CD4-positive, alpha-beta T cell treated with Interleukin-12 subunit alpha and Interleukin-12 subunit beta, for 1 hour (primary cell): ENCODE results near the gene LHX4.

Experiments used
- DNase-seq: peaks from one replicate; pipeline ENCODE4 v3.0.0-alpha.2; 2020

LHX4 gene

DNA sequence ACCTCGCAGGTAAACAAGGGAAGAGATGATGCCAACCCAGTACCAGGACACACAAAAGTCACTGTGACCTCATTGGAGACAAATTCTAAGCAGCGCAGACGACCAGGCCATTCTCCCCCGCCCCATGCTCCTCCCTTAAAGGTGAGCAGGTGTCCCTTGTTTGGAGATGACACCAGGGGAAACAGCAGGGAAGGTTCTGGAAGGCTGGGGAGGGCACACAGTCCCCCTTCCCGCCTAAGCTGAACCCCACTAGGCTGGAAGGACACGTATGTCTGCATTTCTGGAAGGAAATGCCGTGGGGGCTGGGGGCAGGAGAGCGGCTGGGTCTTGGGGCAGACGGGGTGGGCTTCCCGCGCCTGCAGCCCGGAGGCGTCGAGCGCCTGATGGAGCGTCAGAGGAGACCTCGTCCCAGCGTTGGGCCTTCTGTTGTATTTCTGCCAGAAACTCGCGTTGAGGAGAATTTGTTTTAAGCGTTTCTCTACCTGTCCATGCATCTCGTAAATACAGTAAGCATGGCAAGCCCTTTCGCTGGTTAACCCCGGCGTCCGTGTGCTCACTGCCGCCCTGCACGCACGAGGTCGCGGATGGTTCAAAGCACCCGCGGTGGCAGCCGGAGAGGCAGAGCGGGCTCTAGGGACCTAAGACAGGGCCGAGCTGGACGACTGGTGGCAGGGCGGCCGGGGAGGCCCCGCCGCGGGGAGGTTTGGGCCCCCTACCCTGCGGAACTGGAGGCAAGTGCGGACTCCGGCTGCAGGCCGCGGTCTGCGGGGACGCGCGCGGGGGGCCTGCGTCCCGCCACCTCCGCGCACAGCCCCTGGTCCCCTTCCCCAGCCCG, 1.2 kb upstream of the LHX4 start:
- DNase-seq, result no peak

DNA sequence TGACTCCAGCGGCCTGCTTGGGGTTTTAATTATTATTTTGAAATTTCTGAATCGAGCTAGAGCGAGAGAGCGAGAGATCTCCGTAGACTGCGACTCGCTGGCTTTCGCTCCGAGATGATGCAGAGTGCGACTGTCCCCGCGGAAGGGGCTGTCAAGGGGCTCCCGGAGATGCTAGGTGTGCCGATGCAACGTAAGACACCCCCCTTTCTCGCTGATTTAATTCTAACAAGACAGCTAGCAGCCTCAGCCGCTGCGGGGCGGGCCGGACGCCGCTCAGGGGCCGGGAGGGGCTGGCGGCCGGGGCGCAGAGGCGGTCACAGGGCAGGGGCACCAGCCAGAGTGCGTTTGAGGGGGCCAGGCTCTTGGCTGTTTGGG, 339 bp downstream of the LHX4 start:
- DNase-seq, result no peak

DNA sequence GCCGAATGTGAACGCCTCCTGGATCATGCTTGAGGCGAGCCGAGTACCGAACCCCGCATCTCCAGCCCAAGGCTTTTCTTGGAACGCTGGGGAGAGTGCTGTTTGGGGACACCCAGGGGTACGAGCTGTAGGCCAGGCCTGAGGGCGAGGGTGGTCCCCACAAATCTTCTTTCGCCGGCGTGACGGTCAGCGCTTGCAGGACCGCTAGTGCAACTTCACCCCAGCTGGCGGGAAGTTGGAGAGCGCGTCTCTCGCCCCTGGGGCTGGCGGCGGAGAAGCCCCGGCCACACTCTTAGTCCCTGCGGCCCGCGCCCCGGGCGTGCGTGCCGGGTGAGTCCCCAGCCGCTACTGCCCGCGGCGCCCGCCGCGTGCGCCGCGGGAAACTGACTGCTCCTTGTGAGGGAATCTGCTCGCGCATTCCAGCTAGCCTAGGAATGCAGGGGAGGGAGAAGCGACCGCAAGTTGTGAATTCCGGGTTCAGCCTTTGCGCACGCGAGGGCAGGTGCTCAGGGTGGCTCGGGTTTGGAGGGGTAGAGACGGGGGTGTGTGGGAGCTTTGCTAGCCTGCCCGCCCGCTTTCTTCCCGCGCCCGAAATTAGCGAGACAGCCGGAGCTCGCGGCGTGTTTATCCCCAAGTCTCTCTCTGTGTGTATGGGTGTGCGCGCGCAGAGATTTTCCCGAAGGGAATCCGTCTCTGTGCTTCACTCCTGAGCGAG, 884 bp downstream of the LHX4 start:
- DNase-seq, result no peak

DNA sequence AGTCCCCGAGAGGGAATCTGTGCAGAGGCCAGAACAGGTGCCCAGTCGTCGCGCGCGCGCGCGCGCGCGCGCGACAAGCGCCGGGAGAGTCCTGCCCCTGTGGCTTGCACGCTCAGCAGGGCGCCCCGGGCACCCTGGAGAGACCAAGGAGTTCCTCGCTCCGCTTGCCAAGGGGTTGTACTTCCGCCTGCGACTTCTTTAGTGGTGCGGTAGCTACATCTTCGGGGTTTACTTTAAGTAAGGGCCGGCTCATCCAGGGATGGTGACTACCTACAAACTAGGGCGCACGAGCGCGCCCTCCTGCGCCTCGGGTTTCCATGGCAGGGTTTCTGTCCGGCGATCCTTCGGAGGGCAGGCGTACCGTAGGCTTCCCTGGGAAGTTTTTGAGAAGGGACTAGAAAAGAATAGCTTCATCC, 1.4 kb downstream of the LHX4 start:
- DNase-seq, result no peak

DNA sequence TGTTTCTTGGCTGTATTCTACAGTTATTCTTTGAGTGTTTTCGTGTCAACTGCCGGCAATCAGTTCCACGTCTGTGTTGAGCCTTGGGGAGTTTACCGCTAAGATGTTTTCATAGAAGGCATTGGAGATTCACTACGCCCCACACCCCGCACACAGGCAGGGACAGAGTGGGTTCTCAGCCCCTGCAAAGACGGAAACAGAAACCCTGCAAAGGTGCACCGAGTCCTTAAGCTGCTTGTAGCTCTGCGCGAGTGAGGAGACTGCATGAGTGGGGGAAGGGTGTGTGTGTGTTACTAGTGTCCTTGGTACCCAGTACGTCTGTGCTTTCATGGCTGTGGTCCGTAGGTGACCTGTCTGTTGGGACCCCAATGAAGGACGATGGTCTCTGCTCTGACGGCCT, 1.9 kb downstream of the LHX4 start:
- no peak for DNase-seq

DNA sequence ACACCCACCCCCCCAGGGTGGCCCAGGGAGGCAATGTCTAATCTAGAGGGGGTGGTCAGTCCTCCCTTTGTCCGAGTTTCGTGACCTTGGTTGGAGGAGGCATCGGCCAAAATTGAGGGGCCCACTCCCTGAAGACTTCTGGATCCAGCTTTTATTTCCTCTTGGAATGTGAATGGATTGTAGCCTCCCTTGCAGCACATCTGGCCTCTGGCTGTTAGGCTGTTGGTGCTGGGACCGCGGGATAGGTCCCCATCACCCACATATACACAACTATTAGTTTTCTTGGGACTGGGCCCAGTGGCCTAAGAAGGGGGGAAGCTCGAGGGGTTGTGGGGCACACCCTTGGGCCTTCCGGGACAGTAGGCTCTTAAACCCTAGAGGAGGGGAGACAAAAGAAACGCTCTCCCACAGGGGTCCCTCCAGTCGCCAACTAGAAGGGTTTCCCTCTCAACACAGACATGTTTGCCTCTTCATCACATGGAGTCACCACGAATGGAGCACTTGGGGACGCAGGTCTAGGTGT, 2.5 kb downstream of the LHX4 start:
- no peak for DNase-seq

DNA sequence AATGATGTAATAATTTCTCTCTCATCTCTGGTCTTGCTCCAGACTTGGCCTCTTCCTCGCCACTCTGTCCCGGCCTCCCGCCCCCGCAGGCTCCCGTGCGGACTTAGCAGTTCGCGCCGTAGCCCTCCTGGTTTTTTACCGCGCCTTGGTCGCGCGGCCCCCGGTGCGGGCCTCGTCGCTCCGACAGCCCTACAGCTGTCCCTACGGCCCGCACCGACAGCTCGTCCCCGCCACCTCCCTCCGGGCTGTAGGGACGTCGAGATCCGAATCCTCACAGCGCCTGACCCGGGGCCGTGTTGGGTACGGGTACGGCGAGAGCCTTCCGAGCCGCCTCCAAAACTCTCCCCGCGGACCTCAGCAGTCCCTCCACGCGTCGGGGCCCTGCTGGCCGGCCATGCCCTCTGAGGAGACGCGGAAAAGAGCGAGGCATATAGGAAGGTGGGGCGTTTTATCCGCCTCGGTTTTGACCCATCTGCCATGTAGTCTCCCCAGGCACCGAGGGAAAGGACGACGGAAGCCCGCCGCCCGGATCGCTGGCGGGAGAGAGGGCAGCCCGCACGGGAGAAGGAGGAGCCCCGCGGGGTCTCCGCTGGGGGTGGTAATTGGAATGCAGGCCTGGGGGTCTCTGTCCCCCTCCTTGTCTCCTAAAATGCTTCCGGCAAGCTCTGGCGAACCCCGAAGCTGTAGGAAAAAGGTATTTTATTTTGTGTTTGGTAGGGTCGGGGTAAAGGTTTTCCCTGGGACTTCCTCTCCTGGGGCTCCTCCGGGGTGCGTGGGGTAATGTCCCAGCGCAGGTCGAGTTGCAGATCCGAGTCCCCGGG, 3.3 kb downstream of the LHX4 start:
- DNase-seq, result no peak

DNA sequence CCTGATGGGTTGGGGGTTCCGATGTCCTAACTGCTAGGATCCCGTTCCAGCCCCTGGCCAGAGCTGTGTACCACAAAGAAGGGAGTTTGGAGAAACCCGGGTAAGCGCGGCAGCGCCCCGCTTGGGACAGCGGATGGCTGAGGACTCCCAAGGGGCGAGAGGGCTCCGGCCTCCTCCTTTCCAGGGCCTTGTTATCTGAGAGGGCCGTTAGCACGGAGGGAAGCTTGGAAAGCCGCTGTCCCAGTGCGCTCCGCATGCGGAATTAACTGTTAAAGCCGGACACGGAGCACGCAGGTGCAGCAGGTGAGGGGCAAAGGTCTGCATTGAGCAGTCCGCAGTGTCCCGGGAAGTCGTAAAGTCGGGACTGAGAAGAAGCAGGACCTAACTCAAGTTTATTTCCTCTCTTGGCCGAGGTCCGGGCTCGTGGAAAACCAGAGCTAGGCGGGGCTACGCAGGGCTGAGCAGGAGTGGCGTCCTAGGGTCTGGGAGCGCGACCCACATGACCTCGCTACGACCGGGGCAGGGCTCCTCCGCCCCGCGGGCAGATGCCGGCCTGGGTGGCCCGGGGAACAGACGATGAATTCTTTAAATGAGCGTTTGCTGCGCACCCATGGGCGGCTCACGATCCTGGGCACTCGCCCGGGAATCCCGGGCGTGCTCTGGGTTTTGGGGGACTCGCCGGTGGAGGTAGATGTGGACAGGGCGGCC, 4.5 kb downstream of the LHX4 start:
- DNase-seq, result no peak

DNA sequence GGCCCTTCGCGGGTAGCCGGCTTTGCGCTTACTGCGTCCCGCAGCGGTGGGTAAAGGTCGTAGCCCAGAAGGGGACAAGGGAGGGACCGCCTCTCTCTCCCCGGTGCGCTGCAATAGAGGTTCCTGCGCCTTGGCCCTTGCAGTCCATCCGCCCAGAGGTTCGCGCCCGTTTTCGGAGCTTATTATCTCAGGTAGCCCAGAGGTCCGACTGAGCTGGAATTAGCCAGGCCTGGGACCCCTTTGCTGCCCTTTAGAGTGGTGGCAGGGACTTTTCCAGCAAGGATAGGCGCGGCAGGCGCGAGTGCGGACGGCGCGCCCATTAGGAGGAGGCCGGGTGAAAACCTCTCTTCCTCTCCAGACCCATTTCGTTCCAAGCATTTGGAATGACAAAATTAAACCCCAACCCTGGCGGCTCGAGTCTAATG, 5.0 kb downstream of the LHX4 start:
- no peak for DNase-seq

DNA sequence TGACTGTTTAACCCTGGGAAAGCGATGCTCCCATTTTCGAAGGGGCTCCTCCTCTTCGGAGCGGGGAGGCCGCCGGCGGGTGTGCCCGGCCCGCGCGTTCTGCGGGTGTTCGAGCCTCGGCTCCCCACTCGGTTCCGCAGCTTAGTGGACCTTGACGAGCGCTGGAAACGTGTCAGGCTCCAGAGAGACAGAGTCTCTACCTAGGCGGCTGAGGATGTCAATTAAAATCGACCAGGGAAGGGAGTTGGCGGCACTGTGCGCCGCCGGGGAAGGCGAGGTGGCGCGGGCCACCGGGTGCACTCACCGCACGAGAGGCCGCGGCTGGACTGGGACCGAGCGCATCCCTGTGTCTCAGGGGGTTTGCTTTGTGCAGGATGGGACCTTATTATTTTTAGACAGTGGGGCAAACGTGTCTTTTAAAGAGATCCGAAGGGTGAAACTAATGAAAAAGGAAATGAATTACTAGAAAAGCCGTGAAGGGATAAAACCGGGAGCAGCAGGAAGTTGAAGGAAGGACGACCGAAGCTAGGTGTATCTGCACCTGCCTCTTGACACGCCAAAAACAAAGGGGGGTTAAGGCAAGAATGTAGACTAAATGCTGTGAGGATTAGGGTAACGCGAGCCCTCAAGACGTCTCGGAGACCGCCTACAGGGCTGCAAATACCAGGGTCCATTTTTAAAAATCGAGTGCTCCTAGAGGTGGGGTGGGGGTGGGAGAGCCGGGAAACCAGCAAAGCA, 5.6 kb downstream of the LHX4 start:
- DNase-seq, result no peak

DNA sequence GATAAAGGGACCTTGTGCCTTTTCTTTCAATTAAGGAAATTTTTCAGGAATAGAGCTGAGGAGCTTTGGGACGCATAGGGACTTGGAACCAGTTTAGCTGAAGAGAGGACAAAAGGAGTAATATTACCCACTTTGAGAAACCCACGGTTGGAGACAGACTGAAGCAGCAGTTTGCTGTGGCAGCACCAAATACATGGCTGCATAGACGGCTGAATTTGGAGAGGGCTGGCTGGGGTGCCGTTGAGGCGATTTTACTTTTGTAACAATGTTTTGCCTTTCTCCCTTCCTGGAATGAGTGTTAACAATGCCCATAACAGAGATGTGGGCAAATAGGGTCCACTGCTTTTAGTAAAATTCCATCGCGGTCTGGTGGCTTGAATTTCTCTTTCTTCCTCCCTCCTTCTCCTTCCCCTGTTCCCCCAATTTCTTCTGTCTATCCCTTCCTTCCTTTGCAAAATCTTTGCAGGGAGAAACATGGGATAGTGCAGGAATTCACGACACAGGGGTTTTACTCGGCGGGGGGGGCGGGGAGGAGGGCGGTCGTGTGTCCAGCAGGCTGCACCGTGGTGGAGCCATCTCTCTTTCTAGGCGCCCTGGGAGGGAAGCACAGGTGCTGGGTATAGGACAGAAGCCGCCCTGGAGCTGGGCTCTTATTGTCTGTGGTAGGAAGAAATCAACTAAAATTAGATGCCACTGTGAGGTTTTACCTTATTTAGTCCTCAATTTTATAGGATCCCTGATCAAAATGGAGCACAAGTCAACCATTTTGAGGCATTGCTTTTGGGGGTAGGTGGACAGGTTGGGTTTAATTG, 6.8 kb downstream of the LHX4 start:
- DNase-seq, result no peak

DNA sequence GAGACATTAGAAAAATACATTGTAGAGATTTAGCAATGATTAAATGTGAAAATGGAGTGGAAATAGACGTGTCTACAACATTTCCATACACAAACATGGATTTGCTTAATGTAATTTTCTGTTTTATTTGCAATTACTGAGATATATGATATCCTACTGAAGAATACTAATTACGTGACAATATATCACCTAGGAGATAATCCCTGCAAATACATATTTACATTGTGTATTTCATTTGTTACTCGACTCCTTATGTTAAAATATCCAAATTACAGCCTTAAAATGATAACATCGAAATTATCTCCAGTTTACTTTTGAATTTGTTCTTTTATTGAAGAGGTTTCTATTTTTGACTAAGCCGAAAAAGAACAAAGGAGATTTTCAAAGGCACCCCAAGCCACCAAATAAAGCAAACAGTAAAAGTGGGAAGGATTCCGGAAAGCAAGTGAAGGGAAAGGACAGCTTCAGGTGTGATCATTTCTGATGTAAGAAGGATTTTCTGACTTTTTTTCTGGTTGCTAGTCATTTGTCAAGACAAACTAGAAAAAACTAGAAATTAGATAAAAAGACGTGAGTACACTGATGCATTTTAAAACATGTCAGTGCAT, 7.9 kb downstream of the LHX4 start:
- DNase-seq, result no peak

DNA sequence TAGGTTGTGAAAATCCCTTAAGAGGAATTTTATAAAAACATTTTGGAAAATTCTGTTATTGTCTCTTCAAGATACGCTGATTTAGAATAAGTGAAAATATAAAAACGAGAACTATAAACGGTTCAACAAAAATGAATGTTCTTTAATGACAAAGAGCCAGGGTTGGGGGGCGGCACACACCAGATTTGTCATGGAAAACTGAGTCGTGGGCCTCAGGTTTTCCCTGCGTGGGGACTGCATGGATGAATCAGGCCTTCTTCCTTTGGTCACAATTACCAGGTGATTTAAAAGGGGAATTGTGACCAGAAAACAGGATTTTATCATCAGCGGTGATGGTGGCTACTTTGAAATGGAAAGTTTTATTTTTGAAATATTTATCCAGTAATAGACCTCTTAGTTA, 8.6 kb downstream of the LHX4 start:
- DNase-seq, result no peak

DNA sequence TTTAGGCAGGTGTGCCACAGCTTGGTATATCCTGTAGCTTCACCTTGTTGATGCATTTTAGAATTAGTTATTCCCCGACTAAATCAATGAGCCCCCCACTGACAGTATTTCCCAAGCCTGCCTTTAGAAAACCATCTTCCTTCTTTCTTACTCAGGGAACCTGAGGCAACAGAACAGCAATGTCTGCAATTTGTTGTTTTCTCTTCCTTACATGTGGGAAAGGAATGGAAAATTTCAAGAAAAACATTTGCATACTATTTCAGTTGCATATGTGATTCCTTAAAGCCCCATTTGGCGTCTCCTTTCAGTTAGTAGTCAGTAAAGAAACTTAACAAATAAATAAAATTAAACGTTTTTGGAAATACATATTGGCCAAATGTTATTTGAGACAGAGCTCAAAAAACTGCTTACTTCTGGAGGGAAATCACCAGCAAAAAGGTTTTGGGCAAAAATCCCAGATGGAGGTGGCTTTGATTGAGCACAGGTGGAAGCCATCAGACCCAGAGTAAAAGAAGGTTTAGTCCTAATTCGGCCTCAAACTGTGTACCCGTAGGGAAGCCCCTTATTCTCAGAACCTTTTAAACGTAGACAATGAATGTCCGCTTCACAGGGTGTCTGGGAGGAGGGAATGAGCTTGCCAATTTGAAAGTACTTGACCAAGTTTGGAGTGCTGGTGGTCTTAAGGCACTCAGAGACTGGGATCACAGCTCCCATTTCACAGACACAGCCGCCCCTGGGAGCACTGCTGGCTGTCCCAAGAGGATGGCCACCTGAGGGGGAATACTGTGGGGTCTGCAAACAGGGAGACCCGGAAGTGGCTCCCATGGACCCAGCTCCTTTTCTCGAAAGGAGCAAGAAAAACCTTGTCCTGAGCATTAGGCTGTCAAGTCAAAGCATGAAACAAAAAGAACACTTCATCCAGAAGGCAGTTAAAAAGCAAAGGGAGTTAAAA, 9.4 kb downstream of the LHX4 start:
- no peak for DNase-seq

DNA sequence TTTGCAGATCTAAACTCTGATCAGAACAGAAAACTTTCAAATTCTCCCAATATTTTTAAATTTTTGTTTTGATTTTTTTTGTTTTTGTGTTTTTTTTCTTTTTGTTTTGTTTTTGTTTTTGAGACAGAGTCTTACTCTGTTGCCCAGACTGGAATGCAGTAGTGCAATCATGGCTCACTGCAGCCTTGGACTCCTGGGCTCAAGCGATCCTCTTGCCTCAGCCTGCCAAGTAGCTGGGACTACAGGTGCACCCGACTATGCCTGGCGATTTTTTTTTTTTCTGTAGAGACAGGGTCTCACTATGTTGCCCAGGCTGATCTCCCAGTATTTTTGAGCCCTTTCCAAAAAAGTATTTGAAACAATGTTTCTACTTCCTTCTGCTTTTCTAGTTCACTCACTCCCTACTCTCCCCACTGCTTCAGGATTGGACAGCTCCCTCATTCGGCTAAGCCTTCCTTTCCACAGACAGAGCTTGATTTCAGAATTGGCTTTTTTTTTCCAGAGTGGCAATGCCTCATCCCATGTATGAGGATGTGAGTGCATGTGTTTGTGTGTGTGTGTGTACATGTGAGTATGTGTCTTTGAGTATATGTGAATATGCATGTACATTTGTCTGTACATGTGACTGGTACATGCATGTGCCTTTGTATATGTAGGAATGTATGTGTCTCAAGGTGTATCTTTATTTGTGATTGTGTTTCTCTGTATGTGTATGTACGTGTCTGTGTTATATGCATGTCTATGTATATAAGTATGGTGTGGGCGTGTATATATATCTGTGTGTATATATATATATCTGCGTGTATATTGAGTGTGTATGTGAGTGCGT, 11.9 kb downstream of the LHX4 start:
- no peak for DNase-seq

DNA sequence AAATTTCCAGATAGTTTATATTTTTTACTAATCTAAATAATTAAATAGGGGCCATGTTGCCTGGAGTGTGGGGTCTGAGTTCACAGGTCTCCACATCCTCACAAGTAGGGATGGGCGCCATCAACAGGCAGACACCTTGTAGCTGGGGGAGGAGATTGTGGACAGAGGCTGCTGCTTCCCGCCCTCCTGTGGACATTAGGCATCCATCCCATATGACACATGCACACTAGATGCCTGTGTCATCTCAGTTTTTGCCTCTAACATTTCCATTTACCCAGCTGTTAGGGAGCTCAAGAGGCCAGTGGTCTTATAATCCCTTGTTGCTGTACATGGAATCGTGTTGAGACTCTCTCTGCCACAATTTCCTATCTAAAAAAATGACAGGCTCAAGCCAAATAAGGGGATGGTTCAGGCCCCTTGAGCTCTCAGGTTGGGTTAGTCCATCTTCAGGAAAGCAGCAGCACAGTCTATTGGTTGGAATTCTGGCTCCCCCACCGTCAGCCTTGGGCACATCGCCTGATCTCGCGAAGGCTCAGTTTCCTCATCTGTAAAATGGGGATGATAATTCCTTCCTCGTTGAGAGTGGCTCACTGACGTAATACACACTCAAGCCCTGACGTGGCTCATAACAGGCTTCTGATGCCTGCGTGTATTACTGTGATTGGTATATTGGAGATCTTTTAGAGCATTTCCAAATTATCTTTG, 13.6 kb downstream of the LHX4 start:
- no peak for DNase-seq

DNA sequence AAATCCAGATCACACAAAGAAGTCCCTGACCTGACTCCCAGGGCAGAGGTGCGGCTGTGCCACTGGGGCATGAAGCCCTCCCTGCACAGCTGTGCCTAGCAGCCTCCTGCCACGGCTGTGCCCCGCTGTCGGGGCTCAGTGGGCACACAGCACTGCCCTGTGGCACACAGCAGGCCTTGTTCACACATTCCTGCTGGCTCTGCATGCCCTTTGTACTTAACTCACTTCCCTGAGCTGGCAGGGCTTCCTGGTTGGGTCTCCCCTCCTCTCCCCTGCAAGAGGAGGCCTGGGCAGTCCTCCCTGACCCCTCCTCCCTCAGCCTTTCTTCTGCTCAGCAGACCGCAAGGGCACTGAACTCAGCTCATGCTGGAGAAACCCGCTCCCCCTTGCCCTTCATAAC, 14.8 kb downstream of the LHX4 start:
- no peak for DNase-seq

DNA sequence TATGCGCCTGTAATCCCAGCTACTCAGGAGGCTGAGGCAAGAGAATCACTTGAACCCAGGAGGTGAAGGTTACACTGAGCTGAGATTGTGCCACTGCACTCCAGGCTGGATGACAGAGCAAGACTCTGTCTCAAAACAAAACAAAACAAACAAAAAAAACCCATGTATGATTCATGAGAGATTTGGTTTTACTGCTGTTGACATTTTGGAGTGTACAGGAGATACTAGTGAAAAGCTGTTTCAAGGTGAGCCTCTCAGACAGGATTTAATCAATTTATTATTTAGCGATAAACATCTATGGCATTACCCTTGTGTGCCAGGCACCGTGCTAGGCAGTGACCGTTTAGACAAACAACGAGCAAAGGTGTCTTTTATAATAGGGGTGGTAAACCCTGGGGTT, 16.5 kb downstream of the LHX4 start:
- no peak for DNase-seq
